Vagina (tissue), 2 donors: ENCODE measurements around the gene PSAP.
A peak's percentile ranks its signal among the peaks of the same experiment; 100 is the strongest.

Experiments used
- CTCF ChIP-seq, 3 experiments: fragments of 450-650 bp in 2 of 3; fragments of 200-600 bp in 1 of 3; sonication (generic) in 1 of 3; IDR thresholded peaks; one replicate each; pipeline ENCODE4 v1.5.1; 2017 to 2019; ENCODE audit warnings: antibody characterized with exemption in 3 of 3, mild to moderate bottlenecking in 2 of 3, moderate library complexity in 2 of 3
- POLR2A ChIP-seq, 2 donors: fragments of 450-650 bp; IDR thresholded peaks; one replicate each; pipeline ENCODE4 v1.6.1; 2017; ENCODE audit warnings: antibody characterized with exemption in 2 of 2, mild to moderate bottlenecking in 2 of 2, moderate library complexity in 2 of 2
- POLR2AphosphoS5 ChIP-seq, 2 donors: sonication (generic); formaldehyde crosslinking; IDR thresholded peaks; one replicate each; pipeline ENCODE4 v1.9.0; 2017; ENCODE audit warnings: antibody characterized with exemption in 2 of 2, mild to moderate bottlenecking in 2 of 2, low read depth in 1 of 2; ENCODE audit not compliant: insufficient read depth in 1 of 2

GRCh38 chr10:71868192-71868697 lies 17.2 kb upstream of the PSAP start:
- no peak for TF ChIP-seq CTCF (IDR thresholded peaks at IDR 0.05)
- TF ChIP-seq POLR2A (IDR thresholded peaks at IDR 0.05): no peak
- TF ChIP-seq POLR2AphosphoS5 (IDR thresholded peaks at IDR 0.05; ENCODE audit: insufficient read depth in 1 of 2, low read depth in 1 of 2): peak; percentile 26 to 58
